NCI-H2107 treated with DMSO at 0.1 percent for 48 hours (cell line): ENCODE measurements around the gene C5orf22.
A peak's percentile ranks its signal among the peaks of the same experiment; 100 is the strongest.
"Not testable (repeated sequence)": the region's sequence is repeated elsewhere in the genome, so short reads cannot be mapped to it uniquely, and the experiment has no call there.

Experiments
- DNase-seq: peaks from one replicate; lab custom pipeline; 2025; ENCODE audit not compliant: unreplicated experiment; lab: John Stamatoyannopoulos, UW

Gene C5orf22

GRCh38 chr5:31553863-31554262 lies 21.8 kb downstream of the C5orf22 start:
- DNase-seq: no peak

- DNase-seq: no peak
Observed at GRCh38 chr5:31554552-31554951, 22.5 kb downstream of the C5orf22 start.

- DNase-seq: no peak
Observed at GRCh38 chr5:31556461-31556860, 24.4 kb downstream of the C5orf22 start.

- DNase-seq: no peak
Observed at GRCh38 chr5:31559942-31560341, 27.8 kb downstream of the C5orf22 start.

GRCh38 chr5:31561946-31562345 lies 29.8 kb downstream of the C5orf22 start:
- DNase-seq: no peak

- DNase-seq: no peak
Observed at GRCh38 chr5:31563216-31563615, 31.1 kb downstream of the C5orf22 start.

GRCh38 chr5:31566362-31566761 lies 34.3 kb downstream of the C5orf22 start:
- not testable (repeated sequence) for DNase-seq

- no peak for DNase-seq
Observed at GRCh38 chr5:31568302-31568835, 36.3 kb downstream of the C5orf22 start.

- no peak for DNase-seq
Observed at GRCh38 chr5:31569068-31569467, 37.0 kb downstream of the C5orf22 start.

GRCh38 chr5:31573494-31574142 lies 41.5 kb downstream of the C5orf22 start:
- no peak for DNase-seq

- DNase-seq: no peak
Observed at GRCh38 chr5:31574772-31575171, 42.7 kb downstream of the C5orf22 start.

- DNase-seq: no peak
Observed at GRCh38 chr5:31577438-31577837, 45.3 kb downstream of the C5orf22 start.

- DNase-seq: no peak
Observed at GRCh38 chr5:31579558-31579957, 47.5 kb downstream of the C5orf22 start.

- DNase-seq: peak; percentile 27
Observed at GRCh38 chr5:31581498-31582099, 49.5 kb downstream of the C5orf22 start.

- DNase-seq: no peak
Observed at GRCh38 chr5:31583129-31583528, 51.0 kb downstream of the C5orf22 start.

- DNase-seq: no peak
Observed at GRCh38 chr5:31585166-31585894, 53.2 kb downstream of the C5orf22 start.

GRCh38 chr5:31585895-31586270 lies 53.8 kb downstream of the C5orf22 start:
- no peak for DNase-seq

- no peak for DNase-seq
Observed at GRCh38 chr5:31587546-31587945, 55.4 kb downstream of the C5orf22 start.

- no peak for DNase-seq
Observed at GRCh38 chr5:31593665-31594064, 61.6 kb downstream of the C5orf22 start.

- DNase-seq: no peak
Observed at GRCh38 chr5:31596354-31596753, 64.3 kb downstream of the C5orf22 start.

GRCh38 chr5:31598640-31599611 lies 66.8 kb downstream of the C5orf22 start:
- no peak for DNase-seq
